ENCODE measurements around the gene RBM39.
"Not testable (repeated sequence)": the region's sequence is repeated elsewhere in the genome, so short reads cannot be mapped to it uniquely, and the experiment has no call there.

RBM39 gene

GRCh38 chr20:35750611-35751010 lies 8.6 kb upstream of the RBM39 start:
- DNase-seq: no peak

- DNase-seq: not testable (repeated sequence)
Observed at GRCh38 chr20:35744492-35744841, 2.4 kb upstream of the RBM39 start.

GRCh38 chr20:35743693-35744491 lies 1.8 kb upstream of the RBM39 start:
- peak; percentile 85 for DNase-seq

- peak; percentile 78 for DNase-seq
Observed at GRCh38 chr20:35742741-35743523, 872 bp upstream of the RBM39 start.

- peak; percentile 62 for DNase-seq
Observed at GRCh38 chr20:35739294-35740163, 2.5 kb downstream of the RBM39 start.

GRCh38 chr20:35738410-35739179 lies 3.5 kb downstream of the RBM39 start:
- DNase-seq: no peak

GRCh38 chr20:35737865-35738333 lies 4.2 kb downstream of the RBM39 start:
- DNase-seq: no peak

- no peak for DNase-seq
Observed at GRCh38 chr20:35735826-35736470, 6.1 kb downstream of the RBM39 start.

GRCh38 chr20:35734777-35735649 lies 7.0 kb downstream of the RBM39 start:
- no peak for DNase-seq

- no peak for DNase-seq
Observed at GRCh38 chr20:35734374-35734773, 7.7 kb downstream of the RBM39 start.

GRCh38 chr20:35732644-35732982 lies 9.4 kb downstream of the RBM39 start:
- no peak for DNase-seq

GRCh38 chr20:35731862-35732643 lies 10.0 kb downstream of the RBM39 start:
- DNase-seq: no peak

- no peak for DNase-seq
Observed at GRCh38 chr20:35731469-35731788, 10.6 kb downstream of the RBM39 start.

GRCh38 chr20:35730583-35731468 lies 11.2 kb downstream of the RBM39 start:
- no peak for DNase-seq

GRCh38 chr20:35729836-35730582 lies 12.1 kb downstream of the RBM39 start:
- no peak for DNase-seq

GRCh38 chr20:35729283-35729807 lies 12.7 kb downstream of the RBM39 start:
- no peak for DNase-seq

- peak; percentile 64 for DNase-seq
Observed at GRCh38 chr20:35726842-35727711, 15.0 kb downstream of the RBM39 start.

Measured in inflammatory macrophage treated with lipopolysaccharide for 4 hours (primary cell).